ENCODE results near the gene TIAM1.

DNA sequence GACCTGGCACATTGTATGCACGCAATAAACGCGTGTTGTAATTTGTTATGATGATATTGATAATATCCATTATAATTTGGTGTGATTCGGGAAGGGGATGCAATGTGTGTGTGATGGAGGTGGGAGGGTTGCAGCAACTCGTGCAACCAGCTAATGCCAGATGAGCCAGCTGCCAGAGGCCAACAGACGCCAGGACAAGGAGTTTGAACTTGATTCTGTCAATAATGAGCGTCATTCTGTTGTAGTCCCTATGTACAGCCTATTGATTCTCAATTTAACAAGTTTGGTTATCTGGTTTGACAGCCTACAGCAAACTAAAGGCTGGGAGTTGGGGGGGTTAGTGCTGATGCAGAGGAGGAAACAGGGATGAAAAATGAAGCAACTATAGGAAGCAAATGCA is 35.5 kb downstream of the TIAM1 start:
- TF ChIP-seq CTCF (IDR thresholded peaks at IDR 0.05; ENCODE audit: borderline replicate concordance, extremely low read depth, low read length, poor library complexity, severe bottlenecking) = no peak
- TF ChIP-seq EZH2 (IDR thresholded peaks at IDR 0.05; ENCODE audit: borderline replicate concordance, low read depth, low read length, severe bottlenecking) = no peak

Measured in DND-41 (cell line).